Spleen (tissue), 11 donors: ENCODE data around the gene TMEM198. TPM values are rescaled to one million over a fixed set of nuclear protein-coding genes. Genes with fewer than 3 reads are reported as not detected.

Experiments
- DNase-seq: peaks from one replicate; pipeline ENCODE4 v3.0.0-alpha.2; 2020
- H3K27ac ChIP-seq, 8 donors: fragments of 200-600 bp; sonication (generic) in 7 of 8; 1 replicate in 4 of 8; 2 replicates in 4 of 8; pipeline versions ENCODE4 v1.5.0 to v1.8.0; 2016 to 2021; ENCODE audit warnings: inconsistent platforms in 4 of 8, mild to moderate bottlenecking in 4 of 8, moderate library complexity in 1 of 8
- H3K27me3 ChIP-seq, 7 donors: fragments of 200-600 bp; sonication (generic) in 6 of 7; replicated peaks in 1 of 7; 1 replicate in 4 of 7; 2 replicates in 3 of 7; pipeline versions ENCODE4 v1.5.0 to v1.8.0; 2016 to 2021; ENCODE audit warnings: inconsistent platforms in 3 of 7, mild to moderate bottlenecking in 1 of 7
- H3K36me3 ChIP-seq, 6 donors: fragments of 200-600 bp; sonication (generic) in 5 of 6; 1 replicate in 4 of 6; 2 replicates in 2 of 6; pipeline versions ENCODE4 v1.5.0 to v1.8.0; 2016 to 2021; ENCODE audit warnings: inconsistent platforms in 2 of 6
- H3K4me1 ChIP-seq, 6 donors: fragments of 200-600 bp; sonication (generic) in 5 of 6; 1 replicate in 3 of 6; 2 replicates in 3 of 6; pipeline versions ENCODE4 v1.5.0 to v1.8.0; 2016 to 2021; ENCODE audit warnings: inconsistent platforms in 3 of 6
- H3K4me3 ChIP-seq, 8 donors: fragments of 200-600 bp; sonication (generic) in 7 of 8; 1 replicate in 4 of 8; 2 replicates in 4 of 8; pipeline versions ENCODE4 v1.5.0 to v1.8.0; 2016 to 2021; ENCODE audit warnings: inconsistent platforms in 4 of 8, mild to moderate bottlenecking in 4 of 8, moderate library complexity in 2 of 8
- H3K9me3 ChIP-seq, 8 donors: fragments of 200-600 bp; sonication (generic) in 7 of 8; 1 replicate in 4 of 8; 2 replicates in 4 of 8; pipeline versions ENCODE4 v1.5.0 to v1.8.0; 2016 to 2021; ENCODE audit warnings: inconsistent platforms in 4 of 8
- CTCF ChIP-seq, 11 experiments: fragments of 200-600 bp in 7 of 11; fragments of 450-650 bp in 4 of 11; sonication (generic) in 4 of 11; IDR thresholded peaks in 8 of 11; conservative IDR thresholded peaks in 3 of 11; 1 replicate in 7 of 11; 2 replicates in 4 of 11; pipeline versions ENCODE4 v1.4.0 to v1.8.0; 2016 to 2021; ENCODE audit warnings: antibody characterized with exemption in 11 of 11, inconsistent platforms in 4 of 11, mild to moderate bottlenecking in 1 of 11
- POLR2A ChIP-seq, 3 donors: fragments of 450-650 bp; IDR thresholded peaks; one replicate each; pipeline ENCODE4 v1.5.1; 2017; ENCODE audit warnings: antibody characterized with exemption in 3 of 3, mild to moderate bottlenecking in 1 of 3
- POLR2AphosphoS5 ChIP-seq, 3 donors: sonication (generic); formaldehyde crosslinking; IDR thresholded peaks; one replicate each; pipeline ENCODE4 v1.5.1; 2017; ENCODE audit warnings: antibody characterized with exemption in 3 of 3
- WGBS, 5 donors: extraction: QIAGEN DNeasy Blood & Tissue Kit in 3 of 5; methylation state at CpG; one replicate each; pipeline versions ENCODE4 v1.1.5 to v1.1.7; 2013 to 2018; 5-methylcytosine and 5-hydroxymethylcytosine counted together
- intact Hi-C: fragments of 100-400 bp; cut with DNase I; formaldehyde crosslinking; loops from one replicate; pipeline ENCODE4 v1.15.0; 2023; ENCODE audit warnings: low total_unique reads
- polyA plus RNA-seq, 3 donors: library from polyadenylated mRNA; stranded (reverse); fragments of 200-250 nt; gene quantifications; one replicate each; pipeline ENCODE4 v1.2.1, GENCODE V29; 2013
- total RNA-seq, 7 donors: library from RNA; depleted of rRNA in 3 of 7; stranded (reverse); fragments of >200 nt in 3 of 7; fragmentation: NEBNext Ultra II Directional in 4 of 7; extraction: Animal tissue kit (Norgen Biotek cat#: 25700) in 4 of 7; gene quantifications; one replicate each; pipeline versions ENCODE4 v1.1.0 to v1.2.1, GENCODE V29; 2016 to 2021
- donor health status: healthy with polysubstance abuse.
- donor health status: DM: no; HTN: no; CAD: no; lungs with moderate emphysema.
- donor health status: DM: no; HTN: no; CAD: no.
- donor health status: Bipolar disorder and iron deficiency.
- donor health status: healthy.
- donor health status: DM: no; HTN: no; CAD: no.
- donor health status: DM: yes; HTN: yes; CAD: no.

TMEM198 gene
- total and polyA plus RNA-seq, 10 donors = 0.39 to 2.8 (median 1.3) TPM

- H3K4me3 ChIP-seq = peak overlapping the region in 1 of 8 donors; percentile 75
- WGBS, 5 donors = 85 to 93% (median 87%) methylated on average over 8 to 12 of the region's 12 CpGs
- TF ChIP-seq POLR2A (IDR thresholded peaks at IDR 0.05) (no peak), POLR2AphosphoS5 (IDR thresholded peaks at IDR 0.05) (no peak), CTCF (IDR thresholded peaks at IDR 0.05 in 8 of 11, conservative IDR thresholded peaks at IDR 0.05 in 3 of 11) (no peak)
- intact Hi-C loops = loop anchor here (5.0 kb wide), 1 partner anchor 101 kb away; no protein-coding TSS in a partner anchor
- H3K9me3 ChIP-seq = no peaks in the 10 kb centered on the region
- H3K4me1 ChIP-seq = peaks cover 19 to 40% (median 35%) of the 10 kb centered on the region in 6 donors
- H3K27me3 ChIP-seq = peaks cover 0 to 100% (median 7%) of the 10 kb centered on the region in 7 donors
- no peak overlapping the region for H3K27ac ChIP-seq
- DNase-seq = no peak
- peaks cover 0 to 20% (median 6%) of the 10 kb centered on the region in 6 donors for H3K36me3 ChIP-seq
These were observed 2.9 kb upstream of the TMEM198 start for GRCh38 chr2:219540784-219541504.

- H3K4me3 ChIP-seq = peak overlapping the region; percentile 15 to 83 (median 36)
- peaks cover 0 to 20% (median 6%) of the 10 kb centered on the region in 6 donors for H3K36me3 ChIP-seq
- H3K4me1 ChIP-seq = peaks cover 19 to 40% (median 35%) of the 10 kb centered on the region in 6 donors
- peaks cover 0 to 100% (median 7%) of the 10 kb centered on the region in 7 donors for H3K27me3 ChIP-seq
- 1 to 6% (median 4%) methylated on average over 26 to 48 of the region's 48 CpGs for WGBS, 5 donors
- H3K27ac ChIP-seq = peak overlapping the region in 1 of 8 donors; percentile 5
- intact Hi-C loops = loop anchor here (5.0 kb wide), 1 partner anchor 101 kb away; no protein-coding TSS in a partner anchor
- TF ChIP-seq POLR2AphosphoS5 (IDR thresholded peaks at IDR 0.05) = peak in 2 of 3 donors; percentile 53 to 66
- peak; percentile 80 to 98 (median 94) for TF ChIP-seq CTCF (IDR thresholded peaks at IDR 0.05 in 8 of 11, conservative IDR thresholded peaks at IDR 0.05 in 3 of 11)
- TF ChIP-seq POLR2A (IDR thresholded peaks at IDR 0.05) = no peak
- DNase-seq = peak; percentile 95
- no peaks in the 10 kb centered on the region for H3K9me3 ChIP-seq
These were observed 2.1 kb upstream of the TMEM198 start for GRCh38 chr2:219541611-219542180.

GRCh38 chr2:219542931-219543595 is 765 bp upstream of the TMEM198 start:
- Histone ChIP-seq H3K4me3 (peak overlapping the region; percentile 36 to 83 (median 76)), H3K27ac (peak overlapping the region; percentile 3 to 87 (median 84)), H3K9me3 (no peaks in the 10 kb centered on the region), H3K36me3 (peaks cover 0 to 20% (median 6%) of the 10 kb centered on the region in 6 donors), H3K4me1 (peaks cover 19 to 40% (median 35%) of the 10 kb centered on the region in 6 donors), H3K27me3 (peaks cover 0 to 100% (median 7%) of the 10 kb centered on the region in 7 donors)
- DNase-seq = no peak
- TF ChIP-seq CTCF (IDR thresholded peaks at IDR 0.05 in 8 of 11, conservative IDR thresholded peaks at IDR 0.05 in 3 of 11) = peak in 1 of 11 experiments; percentile 11
- peak in 1 of 3 donors; percentile 2 for TF ChIP-seq POLR2AphosphoS5 (IDR thresholded peaks at IDR 0.05)
- no peak for TF ChIP-seq POLR2A (IDR thresholded peaks at IDR 0.05)
- intact Hi-C loops = loop anchor here (5.0 kb wide), 1 partner anchor 99 kb away; no protein-coding TSS in a partner anchor
- 0 to 1% (median 0%) methylated on average over 27 to 66 of the region's 66 CpGs for WGBS, 5 donors
